Daoy (cell line): ENCODE results near the gene C16orf46. TPM values are rescaled to one million over a fixed set of nuclear protein-coding genes. Genes with fewer than 3 reads are reported as not detected.
"Not testable (repeated sequence)": the region's sequence is repeated elsewhere in the genome, so short reads cannot be mapped to it uniquely, and the experiment has no call there.

ENCODE experiments used
- DNase-seq: peaks from one replicate; pipeline ENCODE4 v3.0.0-alpha.2; 2015; ENCODE audit warnings: low read depth
- total RNA-seq: library from RNA; depleted of rRNA; stranded (reverse); fragments of >200 nt; shearing (Covaris generic); gene quantifications from 2 replicates; pipeline ENCODE4 v1.2.3, GENCODE V29; 2014; rRNA removed

Gene C16orf46
- total RNA-seq, result 0.09 and 0.29 TPM in 2 replicates

- peak; percentile 97 for DNase-seq
Observed at GRCh38 chr16:81077076-81077940, at the start of gene C16orf46. Gene C16orf46 (minus strand): TSS chr16:81077238. CDS start chr16:81063955, 13,283 bp downstream.

- DNase-seq, result no peak
Observed at GRCh38 chr16:81123092-81123852, 46.2 kb upstream of the C16orf46 start.

- no peak for DNase-seq
Observed at GRCh38 chr16:81121474-81121990, 44.5 kb upstream of the C16orf46 start.

- no peak for DNase-seq
Observed at GRCh38 chr16:81117436-81117835, 40.4 kb upstream of the C16orf46 start.

GRCh38 chr16:81116285-81116684 is 39.2 kb upstream of the C16orf46 start:
- no peak for DNase-seq

- no peak for DNase-seq
Observed at GRCh38 chr16:81112453-81112852, 35.4 kb upstream of the C16orf46 start.

- DNase-seq, result not testable (repeated sequence)
Observed at GRCh38 chr16:81109274-81109673, 32.2 kb upstream of the C16orf46 start.

GRCh38 chr16:81107511-81107910 is 30.5 kb upstream of the C16orf46 start:
- DNase-seq, result no peak

GRCh38 chr16:81106826-81107503 is 29.9 kb upstream of the C16orf46 start:
- peak; percentile 11 for DNase-seq

- no peak for DNase-seq
Observed at GRCh38 chr16:81105946-81106345, 28.9 kb upstream of the C16orf46 start.

GRCh38 chr16:81101702-81102101 is 24.7 kb upstream of the C16orf46 start:
- no peak for DNase-seq

- DNase-seq, result no peak
Observed at GRCh38 chr16:81099958-81100357, 22.9 kb upstream of the C16orf46 start.

GRCh38 chr16:81097230-81097629 is 20.2 kb upstream of the C16orf46 start:
- no peak for DNase-seq

GRCh38 chr16:81096715-81097208 is 19.7 kb upstream of the C16orf46 start:
- no peak for DNase-seq

- peak; percentile 99 for DNase-seq
Observed at GRCh38 chr16:81095953-81096714, 19.1 kb upstream of the C16orf46 start, which contains the start of gene GCSH. Gene GCSH (minus strand): TSS chr16:81096395. CDS start chr16:81096278, 117 bp downstream.

- DNase-seq, result no peak
Observed at GRCh38 chr16:81095653-81095952, 18.6 kb upstream of the C16orf46 start.

- DNase-seq, result no peak
Observed at GRCh38 chr16:81094771-81095251, 17.8 kb upstream of the C16orf46 start.

GRCh38 chr16:81088836-81089235 is 11.8 kb upstream of the C16orf46 start:
- no peak for DNase-seq

- no peak for DNase-seq
Observed at GRCh38 chr16:81081014-81081413, 4.0 kb upstream of the C16orf46 start.

GRCh38 chr16:81080233-81080632 is 3.2 kb upstream of the C16orf46 start:
- no peak for DNase-seq

- DNase-seq, result peak; percentile 82
Observed at GRCh38 chr16:81076566-81077075, 417 bp downstream of the C16orf46 start.
